GM23248 (cell line): ENCODE data around the gene PPFIBP1. TPM values are rescaled to one million over a fixed set of nuclear protein-coding genes. Genes with fewer than 3 reads are reported as not detected.

Source experiments
- DNase-seq: peaks from one replicate; pipeline ENCODE4 v3.0.0-alpha.2; 2015
- H2AFZ ChIP-seq: fragments of 200-600 bp; sonication (generic); 2 replicates; pipeline ENCODE4 v1.6.1; 2016; ENCODE audit warnings: antibody characterized with exemption
- H3F3A ChIP-seq: fragments of 200-600 bp; sonication (generic); 2 replicates; pipeline ENCODE4 v1.6.1; 2016; ENCODE audit warnings: mild to moderate bottlenecking, antibody characterized with exemption, mixed run types; ENCODE audit not compliant: insufficient read depth
- H3K27ac ChIP-seq: fragments of 200-600 bp; sonication (generic); 2 replicates; pipeline ENCODE4 v1.5.1; 2016; ENCODE audit warnings: mild to moderate bottlenecking
- H3K27me3 ChIP-seq: fragments of 200-600 bp; sonication (generic); replicated peaks from 2 replicates; pipeline ENCODE4 v1.6.1; 2016; ENCODE audit warnings: mild to moderate bottlenecking; ENCODE audit not compliant: insufficient read depth
- H3K36me3 ChIP-seq: fragments of 200-600 bp; sonication (generic); 2 replicates; pipeline ENCODE4 v1.6.1; 2016; ENCODE audit warnings: low read depth, mild to moderate bottlenecking
- H3K4me1 ChIP-seq: fragments of 200-600 bp; sonication (generic); 2 replicates; pipeline ENCODE4 v1.6.1; 2016; ENCODE audit warnings: mild to moderate bottlenecking; ENCODE audit not compliant: insufficient read depth
- H3K4me2 ChIP-seq: fragments of 200-600 bp; sonication (generic); one replicate; pipeline ENCODE4 v1.6.1; 2016; ENCODE audit warnings: mild to moderate bottlenecking; ENCODE audit not compliant: unreplicated experiment
- H3K4me3 ChIP-seq: fragments of 200-600 bp; sonication (generic); 2 replicates; pipeline ENCODE4 v1.5.1; 2016; ENCODE audit warnings: mild to moderate bottlenecking
- H3K79me2 ChIP-seq: fragments of 200-600 bp; sonication (generic); 2 replicates; pipeline ENCODE4 v1.6.1; 2016; ENCODE audit warnings: mild to moderate bottlenecking; ENCODE audit not compliant: insufficient read depth
- H3K9ac ChIP-seq: fragments of 200-600 bp; sonication (generic); 2 replicates; pipeline ENCODE4 v1.6.1; 2016; ENCODE audit warnings: mild to moderate bottlenecking
- H3K9me2 ChIP-seq: fragments of 200-600 bp; sonication (generic); 2 replicates; pipeline ENCODE4 v1.6.1; 2016; ENCODE audit warnings: mixed run types, mild to moderate bottlenecking, moderate library complexity; ENCODE audit not compliant: insufficient read depth
- H3K9me3 ChIP-seq: fragments of 200-600 bp; sonication (generic); one replicate; pipeline ENCODE4 v1.6.1; 2017; ENCODE audit warnings: low read depth
- H4K20me1 ChIP-seq: fragments of 200-600 bp; sonication (generic); 2 replicates; pipeline ENCODE4 v1.6.0; 2016; ENCODE audit not compliant: insufficient read depth
- EZH2 ChIP-seq: fragments of 200-600 bp; sonication (generic); IDR thresholded peaks from 2 replicates; pipeline ENCODE4 v1.6.1; 2018; ENCODE audit warnings: antibody characterized with exemption, mild to moderate bottlenecking; ENCODE audit not compliant: insufficient read depth, poor library complexity, severe bottlenecking
- EZH2phosphoT487 ChIP-seq: fragments of 200-600 bp; sonication (generic); IDR thresholded peaks from 2 replicates; pipeline ENCODE4 v1.6.1; 2018; ENCODE audit warnings: antibody characterized with exemption, moderate library complexity, mild to moderate bottlenecking, low read depth; ENCODE audit not compliant: insufficient read depth
- WGBS, 2 experiments: methylation state at CpG; one replicate each; pipeline ENCODE4 v1.1.6; 2015 to 2017; ENCODE audit warnings: low lambda C conversion rate in 2 of 2, low coverage in 1 of 2; ENCODE audit errors: missing lambda C conversion rate in 2 of 2; 5-methylcytosine and 5-hydroxymethylcytosine counted together
- in situ Hi-C: fragments of 300-500 bp; cut with MboI; formaldehyde crosslinking; loops from 2 replicates; pipeline ENCODE4 v1.15.0; 2020
- polyA plus RNA-seq: library from polyadenylated mRNA; unstranded; fragments of >200 nt; fragmentation: Nextera tagmentation; extraction: Ambion mirVana; gene quantifications from 2 replicates; pipeline ENCODE4 v1.2.1, GENCODE V29; 2016
- total RNA-seq: library from RNA; depleted of rRNA; stranded (reverse); fragments of >200 nt; shearing (Covaris generic); gene quantifications from 2 replicates; pipeline ENCODE4 v1.2.3, GENCODE V29; 2014

PPFIBP1 gene
- total and polyA plus RNA-seq, 2 experiments from 2014 or later: 86.0 to 101 TPM

- WGBS, 2 experiments: 93% methylated on average over 7 of the region's 7 CpGs
- H3K9ac ChIP-seq: no peak overlapping the region
Observed at GRCh38 chr12:27513155-27513824, 10.7 kb upstream of the PPFIBP1 start.

GRCh38 chr12:27515671-27516070 is 8.3 kb upstream of the PPFIBP1 start:
- H3F3A ChIP-seq: peaks cover 11% of the 10 kb centered on the region
- no peak overlapping the region for H3K27ac ChIP-seq
- H3K9me3 ChIP-seq: no peaks in the 10 kb centered on the region
- in situ Hi-C loops: no loop called here
- H3K79me2 ChIP-seq: no peaks in the 10 kb centered on the region
- no peak overlapping the region for H3K9ac ChIP-seq
- 83 to 84% methylated on average over 9 of the region's 9 CpGs for WGBS, 2 experiments
- no peaks in the 10 kb centered on the region; the same call in 1 of the 2 replicates for H3K9me2 ChIP-seq
- no peak for TF ChIP-seq EZH2
- no peak for TF ChIP-seq EZH2phosphoT487
- H3K4me2 ChIP-seq: no peak overlapping the region
- no peak for DNase-seq
- H3K4me3 ChIP-seq: no peak overlapping the region
- H3K4me1 ChIP-seq: peaks cover 12% of the 10 kb centered on the region
- H4K20me1 ChIP-seq: no peaks in the 10 kb centered on the region
- no peaks in the 10 kb centered on the region for H3K36me3 ChIP-seq
- H3K27me3 ChIP-seq: no peaks in the 10 kb centered on the region
- H2AFZ ChIP-seq: no peak overlapping the region

More at GRCh38 chr12:27513155-27513824, 10.7 kb upstream of the PPFIBP1 start:
- Histone ChIP-seq H3K4me3 (no peak overlapping the region), H3K9me2 (no peaks in the 10 kb centered on the region; the same call in 1 of the 2 replicates), H3K4me2 (no peak overlapping the region), H3F3A (peaks cover 8% of the 10 kb centered on the region; the same call in 1 of the 2 replicates), H3K36me3 (no peaks in the 10 kb centered on the region), H3K27ac (no peak overlapping the region), H4K20me1 (no peaks in the 10 kb centered on the region), H2AFZ (no peak overlapping the region), H3K4me1 (peaks cover 8% of the 10 kb centered on the region), H3K27me3 (no peaks in the 10 kb centered on the region), H3K79me2 (no peaks in the 10 kb centered on the region), H3K9me3 (no peaks in the 10 kb centered on the region)
- in situ Hi-C loops: no loop called here
- TF ChIP-seq EZH2phosphoT487 (no peak), EZH2 (no peak)
- no peak for DNase-seq

GRCh38 chr12:27516625-27517024 is 7.4 kb upstream of the PPFIBP1 start:
- WGBS, 2 experiments: 73 to 79% methylated on average over 4 of the region's 4 CpGs
- Histone ChIP-seq H3K4me3 (no peak overlapping the region), H3K27ac (no peak overlapping the region), H3F3A (peaks cover 14% of the 10 kb centered on the region), H4K20me1 (no peaks in the 10 kb centered on the region), H2AFZ (no peak overlapping the region), H3K4me1 (peaks cover 14% of the 10 kb centered on the region), H3K9ac (no peak overlapping the region), H3K9me2 (no peaks in the 10 kb centered on the region; the same call in 1 of the 2 replicates), H3K4me2 (no peak overlapping the region), H3K27me3 (no peaks in the 10 kb centered on the region), H3K79me2 (no peaks in the 10 kb centered on the region), H3K36me3 (no peaks in the 10 kb centered on the region), H3K9me3 (no peaks in the 10 kb centered on the region)
- no peak for DNase-seq
- TF ChIP-seq EZH2phosphoT487 (no peak), EZH2 (no peak)
- in situ Hi-C loops: no loop called here

GRCh38 chr12:27517546-27517945 is 6.5 kb upstream of the PPFIBP1 start:
- no peak for TF ChIP-seq EZH2
- no peak for TF ChIP-seq EZH2phosphoT487
- Histone ChIP-seq H3K4me1 (peaks cover 18% of the 10 kb centered on the region), H3K9me2 (no peaks in the 10 kb centered on the region; the same call in 1 of the 2 replicates), H3K79me2 (no peaks in the 10 kb centered on the region), H3K27me3 (no peaks in the 10 kb centered on the region), H3K9me3 (no peaks in the 10 kb centered on the region), H3K9ac (no peak overlapping the region), H4K20me1 (no peaks in the 10 kb centered on the region), H3K4me3 (no peak overlapping the region), H3K27ac (no peak overlapping the region), H3K36me3 (no peaks in the 10 kb centered on the region), H3F3A (peaks cover 17% of the 10 kb centered on the region), H2AFZ (no peak overlapping the region), H3K4me2 (no peak overlapping the region)
- no peak for DNase-seq
- in situ Hi-C loops: no loop called here
- WGBS, 2 experiments: 85 to 100% methylated on average over 2 to 3 of the region's 3 CpGs
